Measurements from ENCODE around the gene ABAT.
A peak's percentile ranks its signal among the peaks of the same experiment; 100 is the strongest.

ABAT gene

GRCh38 chr16:8674413-8675022 lies at the start of gene ABAT:
Gene ABAT, plus strand, starts transcription at chr16:8674617. Its CDS starts 61,123 bp downstream, at chr16:8735740.
- DNase-seq (ENCODE audit: low spot score), result peak; percentile 65

GRCh38 chr16:8625491-8626087 lies 48.8 kb upstream of the ABAT start:
- DNase-seq (ENCODE audit: low spot score), result no peak

DNA sequence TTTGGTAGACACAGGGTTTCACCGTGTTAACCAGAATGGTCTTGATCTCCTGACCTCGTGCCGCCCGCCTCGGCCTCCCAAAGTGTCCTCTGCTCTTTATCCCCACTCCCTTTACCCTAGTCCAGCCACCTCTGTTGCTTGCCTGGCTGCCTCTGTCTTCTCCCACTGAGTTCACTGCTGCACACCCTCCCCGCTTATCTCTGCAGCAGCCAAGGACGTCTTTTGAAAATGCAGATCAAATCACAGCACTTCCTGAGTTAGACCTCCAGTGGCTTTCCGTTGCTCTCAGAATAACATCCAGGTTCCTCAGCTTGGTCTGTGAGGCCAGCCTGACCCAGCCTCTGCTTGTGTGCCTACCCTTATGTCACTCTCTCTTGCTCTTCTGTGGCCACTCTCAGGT lies 47.5 kb upstream of the ABAT start:
- DNase-seq (ENCODE audit: low spot score), result no peak

GRCh38 chr16:8627456-8627855 lies 47.0 kb upstream of the ABAT start:
- DNase-seq (ENCODE audit: low spot score), result no peak

DNA sequence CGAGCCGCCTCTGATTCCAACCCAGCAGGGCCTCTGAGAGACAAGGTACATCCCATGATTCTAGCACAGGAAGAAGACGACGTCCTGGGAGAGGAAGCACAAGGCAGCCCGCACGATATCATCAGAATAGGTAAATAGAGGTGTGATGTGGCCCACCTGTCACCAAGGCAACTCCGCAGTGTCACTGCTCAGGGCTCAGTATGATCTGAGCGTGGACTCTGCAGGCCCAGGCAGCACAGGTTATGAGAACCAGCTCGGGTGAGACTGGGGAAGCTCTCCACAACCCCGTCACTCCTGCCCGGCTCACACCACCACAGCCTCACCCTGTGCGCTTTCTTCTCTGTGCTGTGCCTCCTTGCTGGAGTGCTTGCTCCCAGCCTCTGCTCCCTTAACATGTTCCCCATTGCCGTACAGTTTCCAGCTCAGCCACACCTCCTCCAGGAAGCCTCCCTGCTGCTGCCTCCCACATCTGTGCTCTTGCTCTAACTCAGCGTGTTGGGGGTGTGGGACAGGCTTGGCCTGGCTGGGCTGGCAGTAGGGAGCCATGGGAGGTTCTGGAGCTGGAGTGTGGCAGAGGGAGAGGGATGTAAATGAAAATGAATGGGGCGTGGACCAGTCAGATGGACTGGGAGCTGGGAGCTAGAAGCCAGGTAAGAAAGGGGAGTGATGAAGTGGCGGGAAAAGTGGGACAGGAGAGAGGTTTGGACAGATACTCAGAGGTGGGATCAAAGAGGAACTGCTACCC lies 45.3 kb upstream of the ABAT start:
- no peak for DNase-seq (ENCODE audit: low spot score)

DNA sequence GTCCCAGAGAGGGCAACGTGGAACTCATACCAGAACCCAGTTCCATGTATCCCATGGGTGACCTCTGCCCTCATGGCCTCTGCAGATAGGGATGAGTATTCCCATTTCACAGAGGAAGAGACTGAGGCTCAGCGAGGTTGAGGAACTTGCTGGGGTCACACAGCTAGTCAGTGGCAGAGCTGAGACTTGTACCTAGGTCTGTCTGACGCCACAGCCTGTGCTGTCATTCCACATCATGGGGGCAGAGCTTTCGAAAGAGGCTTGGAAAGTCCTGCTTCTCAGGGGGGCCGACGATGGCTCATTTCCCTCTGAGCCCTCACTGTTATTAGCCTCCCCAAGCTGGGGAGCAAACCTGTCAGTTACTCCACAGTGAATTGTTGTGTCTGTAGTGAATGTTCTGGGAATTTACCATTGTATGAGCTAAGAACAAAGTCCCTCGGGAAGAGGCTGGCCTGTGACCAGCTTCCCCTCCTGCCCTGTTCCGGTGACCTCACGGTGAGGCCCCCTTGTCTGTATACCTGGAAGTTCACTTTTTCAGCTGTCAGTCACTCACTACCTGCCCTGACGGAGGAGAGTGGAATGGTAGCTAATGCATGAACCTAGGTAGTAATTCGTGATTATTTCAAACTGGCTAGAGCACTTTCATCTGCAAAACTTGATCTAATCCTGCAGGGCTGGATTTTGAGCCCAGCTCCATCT lies 44.0 kb upstream of the ABAT start:
- no peak for DNase-seq (ENCODE audit: low spot score)

GRCh38 chr16:8631373-8631772 lies 43.0 kb upstream of the ABAT start:
- no peak for DNase-seq (ENCODE audit: low spot score)

DNA sequence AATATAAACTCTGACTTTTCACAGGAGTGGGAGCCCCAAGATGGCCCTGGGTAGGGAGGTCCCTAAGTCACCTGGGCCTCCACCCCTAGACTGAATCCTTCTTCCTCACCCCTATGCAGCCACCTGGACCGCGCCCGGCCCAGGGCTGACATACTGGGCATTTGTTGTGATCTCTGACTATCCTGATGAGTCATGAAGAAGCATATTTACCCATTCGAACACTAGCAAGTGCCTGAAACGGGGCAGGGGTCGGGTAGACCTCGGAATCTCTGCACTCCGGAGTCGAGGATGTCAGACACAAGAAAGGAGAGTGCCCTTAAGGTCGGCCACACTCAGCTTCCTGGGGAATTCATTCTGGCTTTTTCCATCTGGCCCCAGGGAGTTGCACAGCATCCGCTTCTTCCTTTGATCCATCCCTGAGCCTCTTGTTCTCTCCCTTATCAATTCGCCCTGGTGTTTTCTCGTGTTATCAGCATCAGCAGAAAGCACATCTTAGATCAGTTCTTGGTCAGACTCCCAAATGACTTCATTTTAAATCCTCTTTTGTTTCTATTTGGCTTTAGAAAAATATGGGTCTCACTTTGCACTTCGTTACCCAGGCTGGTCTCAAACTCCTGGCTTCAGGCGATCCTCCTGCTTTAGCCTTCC lies 42.5 kb upstream of the ABAT start:
- DNase-seq (ENCODE audit: low spot score), result peak; percentile 22

GRCh38 chr16:8632675-8633182 lies 41.7 kb upstream of the ABAT start:
- DNase-seq (ENCODE audit: low spot score), result peak; percentile 74

GRCh38 chr16:8634991-8635736 lies 39.3 kb upstream of the ABAT start:
- peak; percentile 9 for DNase-seq (ENCODE audit: low spot score)

- DNase-seq (ENCODE audit: low spot score), result no peak
These were observed 34.7 kb upstream of the ABAT start for GRCh38 chr16:8639694-8640093.

DNA sequence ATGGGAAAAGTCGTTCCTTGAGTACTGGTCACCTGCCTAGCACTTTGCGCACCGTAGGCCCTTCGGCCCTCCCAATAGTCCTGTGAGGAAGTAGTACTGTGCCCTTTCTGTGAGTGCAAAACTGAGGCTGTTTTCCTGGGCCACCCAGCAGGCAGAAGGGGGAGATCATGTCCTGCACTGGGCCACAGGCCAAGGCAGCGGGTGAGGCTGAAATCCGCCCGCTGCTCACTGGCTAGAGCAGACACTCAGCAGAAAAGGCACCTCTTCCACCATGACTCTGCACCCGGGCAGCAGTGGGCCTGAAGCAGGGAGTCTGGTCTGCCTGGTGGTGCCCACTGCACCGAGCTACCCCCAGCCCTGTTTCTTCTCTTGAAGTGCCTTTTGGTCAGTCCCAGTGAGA lies 32.7 kb upstream of the ABAT start:
- DNase-seq (ENCODE audit: low spot score), result no peak

- no peak for DNase-seq (ENCODE audit: low spot score)
These were observed 32.3 kb upstream of the ABAT start for GRCh38 chr16:8642146-8642545.

DNA sequence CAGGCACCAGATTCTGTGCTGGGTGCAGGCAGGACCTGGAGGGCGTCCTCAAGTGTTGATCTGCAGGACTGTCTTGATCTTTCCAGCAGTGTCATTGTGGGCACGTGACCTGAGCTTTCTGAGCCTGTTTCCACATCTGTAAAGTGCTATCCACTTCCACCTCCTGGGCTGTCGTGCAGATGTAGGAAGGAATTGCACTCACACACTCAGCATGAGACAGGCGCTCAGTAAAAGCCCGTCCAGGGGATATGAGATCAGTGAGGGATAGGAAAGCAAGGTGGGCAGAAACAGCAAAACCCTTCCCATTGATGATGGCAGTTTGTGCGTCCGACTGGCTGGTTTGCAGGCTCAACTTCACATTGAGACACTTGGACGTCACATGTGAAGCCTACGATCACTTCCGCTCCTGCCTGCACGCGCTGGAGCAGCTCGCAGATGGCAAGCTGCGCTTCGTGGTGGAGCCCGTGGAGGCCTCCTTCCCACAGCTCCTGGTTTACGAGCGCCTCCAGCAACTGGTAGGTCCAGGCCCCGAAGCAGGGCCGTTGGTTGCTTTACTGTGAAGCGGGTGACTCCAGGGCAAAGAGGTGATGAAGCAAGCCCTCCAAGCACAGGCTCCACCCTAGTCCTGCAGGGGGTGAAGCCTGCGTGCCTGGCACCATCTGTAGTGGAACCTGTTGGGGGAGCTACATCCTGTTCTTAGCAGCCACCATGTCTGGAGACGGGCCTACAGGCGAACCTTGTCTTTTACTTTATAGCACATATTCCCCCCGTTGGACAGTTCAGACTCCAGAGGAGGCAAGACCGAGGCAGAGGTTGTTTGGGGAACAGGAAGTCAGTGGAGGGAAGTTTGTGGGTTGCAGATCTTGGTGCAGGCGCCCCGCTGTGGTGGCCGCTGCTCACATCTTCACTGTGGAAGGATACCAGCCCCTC lies 29.9 kb upstream of the ABAT start:
- DNase-seq (ENCODE audit: low spot score), result no peak

- no peak for DNase-seq (ENCODE audit: low spot score)
These were observed 29.3 kb upstream of the ABAT start for GRCh38 chr16:8645141-8645521.

DNA sequence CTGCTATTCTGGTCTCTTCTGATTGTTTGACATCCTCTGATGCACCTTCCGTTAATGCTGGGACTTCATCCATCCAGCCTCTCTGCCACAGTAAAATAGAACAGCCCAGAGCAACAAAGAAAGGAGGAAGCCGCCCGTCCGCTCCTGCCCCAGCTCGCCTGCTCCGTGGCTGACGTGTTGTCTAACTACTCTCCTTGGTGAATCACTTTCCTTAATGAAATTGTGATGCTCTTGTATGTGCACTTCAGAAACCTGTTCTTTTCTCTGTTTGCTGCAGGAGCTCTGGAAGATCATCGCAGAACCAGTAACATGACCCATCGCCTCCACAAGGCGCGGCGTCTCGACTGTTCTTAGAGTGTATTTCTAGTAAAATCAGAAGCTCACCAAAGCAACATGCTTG lies 28.6 kb upstream of the ABAT start:
- DNase-seq (ENCODE audit: low spot score), result no peak

GRCh38 chr16:8646326-8647053 lies 27.9 kb upstream of the ABAT start:
- no peak for DNase-seq (ENCODE audit: low spot score)

GRCh38 chr16:8647721-8648318 lies 26.6 kb upstream of the ABAT start:
- no peak for DNase-seq (ENCODE audit: low spot score)

DNA sequence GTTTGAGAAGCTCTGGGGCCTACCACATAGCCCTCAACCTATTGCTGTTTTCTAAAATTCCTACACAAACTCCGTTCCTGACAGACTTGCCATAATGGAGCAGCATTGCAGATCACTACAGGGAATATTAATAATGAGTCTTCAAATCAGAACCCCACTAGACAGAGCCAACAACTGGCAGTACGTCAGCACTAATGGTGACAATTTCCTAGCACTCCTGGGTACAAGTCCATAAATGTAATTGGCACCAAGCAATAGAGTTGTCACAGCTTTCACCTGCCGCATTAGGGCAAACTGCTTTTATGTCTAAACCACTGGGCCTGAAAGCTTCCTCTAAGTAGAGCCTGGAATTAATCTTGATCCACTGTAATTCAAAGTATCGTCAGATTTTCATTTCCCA lies 25.5 kb upstream of the ABAT start:
- no peak for DNase-seq (ENCODE audit: low spot score)

Data from kidney capillary endothelial cell (primary cell).